Astrocyte of the cerebellum (primary cell): ENCODE results near the gene CHST9.

ENCODE experiments used
- DNase-seq: peaks from one replicate; pipeline ENCODE4 v3.0.0-alpha.2; 2011; ENCODE audit warnings: low read depth
- H3K4me3 ChIP-seq: 2 replicates; pipeline ENCODE4 v1.5.1; 2011; ENCODE audit warnings: mild to moderate bottlenecking, low read depth, low read length, moderate library complexity
- in situ Hi-C: cut with HindIII; loops from 2 replicates; pipeline ENCODE4 v1.10.0; 2017; ENCODE audit warnings: low sequenced_read_pairs
- TF ChIP-seq, protein P1 (sequence below): IDR thresholded peaks from 2 replicates; pipeline ENCODE4 v1.5.1; 2012; ENCODE audit warnings: low read length, low read depth, moderate library complexity, mild to moderate bottlenecking; ENCODE audit errors: missing control alignments

CHST9 gene

DNA sequence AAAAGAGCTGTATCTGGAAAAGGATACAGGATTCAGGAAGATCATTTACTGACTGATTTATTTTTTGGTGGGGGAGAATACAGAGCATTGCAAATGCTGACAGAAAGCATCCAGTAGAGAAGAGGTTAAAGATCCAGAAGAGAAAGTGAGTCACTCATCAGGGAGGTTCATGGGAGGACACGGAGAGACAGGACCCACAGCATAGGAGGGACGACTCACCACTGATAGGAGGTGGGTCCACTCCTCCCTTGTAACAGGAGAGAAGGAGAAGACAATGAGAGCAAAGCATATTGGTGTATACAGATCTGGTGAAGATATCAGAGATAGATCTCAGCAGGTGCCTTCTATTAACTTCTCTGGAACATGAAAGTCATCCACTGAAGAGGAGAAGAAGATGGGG is 177.2 kb downstream of the CHST9 start:
- DNase-seq: no peak
- in situ Hi-C loops: no loop called here
- TF ChIP-seq, protein P1, sequence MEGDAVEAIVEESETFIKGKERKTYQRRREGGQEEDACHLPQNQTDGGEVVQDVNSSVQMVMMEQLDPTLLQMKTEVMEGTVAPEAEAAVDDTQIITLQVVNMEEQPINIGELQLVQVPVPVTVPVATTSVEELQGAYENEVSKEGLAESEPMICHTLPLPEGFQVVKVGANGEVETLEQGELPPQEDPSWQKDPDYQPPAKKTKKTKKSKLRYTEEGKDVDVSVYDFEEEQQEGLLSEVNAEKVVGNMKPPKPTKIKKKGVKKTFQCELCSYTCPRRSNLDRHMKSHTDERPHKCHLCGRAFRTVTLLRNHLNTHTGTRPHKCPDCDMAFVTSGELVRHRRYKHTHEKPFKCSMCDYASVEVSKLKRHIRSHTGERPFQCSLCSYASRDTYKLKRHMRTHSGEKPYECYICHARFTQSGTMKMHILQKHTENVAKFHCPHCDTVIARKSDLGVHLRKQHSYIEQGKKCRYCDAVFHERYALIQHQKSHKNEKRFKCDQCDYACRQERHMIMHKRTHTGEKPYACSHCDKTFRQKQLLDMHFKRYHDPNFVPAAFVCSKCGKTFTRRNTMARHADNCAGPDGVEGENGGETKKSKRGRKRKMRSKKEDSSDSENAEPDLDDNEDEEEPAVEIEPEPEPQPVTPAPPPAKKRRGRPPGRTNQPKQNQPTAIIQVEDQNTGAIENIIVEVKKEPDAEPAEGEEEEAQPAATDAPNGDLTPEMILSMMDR: no peak
- H3K4me3 ChIP-seq: no peak overlapping the region

- no peak for DNase-seq
- TF ChIP-seq, protein P1: peak; percentile 66
- H3K4me3 ChIP-seq: no peak overlapping the region
- in situ Hi-C loops: no loop called here
Measured at GRCh38 chr18:27005589-27005988, 179.5 kb downstream of the CHST9 start.

DNA sequence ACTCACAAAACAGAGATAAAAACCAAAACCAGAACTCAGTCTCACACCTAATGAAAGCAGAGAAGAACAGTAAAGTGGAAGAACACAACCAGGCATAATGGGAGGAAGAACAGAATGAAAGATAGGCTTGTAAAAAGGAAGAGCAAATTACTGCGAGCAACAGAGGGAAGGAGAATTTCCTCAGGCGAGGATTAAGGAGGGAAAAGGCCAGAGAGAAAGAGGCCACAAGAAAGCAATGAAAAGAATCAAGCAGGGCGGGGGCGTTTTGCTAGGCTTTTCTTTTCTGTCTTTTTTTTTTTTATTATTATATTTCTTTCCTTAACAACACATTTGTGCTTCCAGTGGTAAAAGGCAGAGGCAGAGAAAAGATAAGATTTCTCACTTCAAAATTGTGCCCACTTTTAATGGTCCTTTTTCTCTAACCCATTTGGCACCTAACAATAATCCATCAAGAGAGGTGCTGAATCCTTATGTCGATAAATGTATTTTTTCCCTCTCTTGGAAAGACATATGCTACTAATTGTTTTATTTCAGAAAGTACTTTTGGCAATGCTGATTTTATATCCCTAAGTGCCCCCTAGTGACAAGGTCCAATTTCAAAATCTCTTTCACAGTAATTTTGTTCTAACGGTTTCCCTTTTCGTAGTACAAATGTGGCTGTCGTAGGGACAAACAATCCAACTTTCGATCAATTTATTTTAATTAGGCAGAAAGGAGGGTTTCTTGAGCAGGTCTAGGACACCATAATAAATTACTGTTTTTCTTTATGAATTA is 180.9 kb downstream of the CHST9 start:
- in situ Hi-C loops: no loop called here
- no peak for DNase-seq
- H3K4me3 ChIP-seq: no peak overlapping the region
- TF ChIP-seq, protein P1: peak; percentile 34

- TF ChIP-seq, protein P1: no peak
- H3K4me3 ChIP-seq: no peak overlapping the region
- in situ Hi-C loops: no loop called here
- no peak for DNase-seq
Measured at GRCh38 chr18:26999797-27000196, 185.3 kb downstream of the CHST9 start.

DNA sequence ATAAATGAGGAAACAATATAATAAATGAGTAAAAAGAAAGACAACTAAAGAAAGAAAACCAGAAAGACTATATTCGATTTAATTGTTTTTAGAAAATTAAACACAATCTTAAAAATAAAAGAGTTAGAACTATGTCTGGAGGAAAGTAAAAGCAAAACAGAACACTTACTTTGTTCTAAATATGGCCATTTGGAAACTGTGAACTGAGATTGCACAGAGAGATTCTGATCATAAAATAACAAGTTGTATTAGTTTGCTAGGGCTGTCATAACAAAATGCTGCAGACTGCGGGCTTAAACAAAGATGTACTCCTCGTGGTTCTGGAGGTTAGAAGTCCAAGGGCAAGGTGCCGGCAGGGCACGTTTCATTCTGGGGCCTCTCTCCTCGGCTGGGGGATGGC is 191.5 kb downstream of the CHST9 start:
- in situ Hi-C loops: no loop called here
- no peak for DNase-seq
- H3K4me3 ChIP-seq: no peak overlapping the region
- TF ChIP-seq, protein P1: no peak

GRCh38 chr18:26992926-26993325 is 192.2 kb downstream of the CHST9 start:
- TF ChIP-seq, protein P1: no peak
- no peak overlapping the region for H3K4me3 ChIP-seq
- DNase-seq: no peak
- in situ Hi-C loops: no loop called here
